Colonic mucosa (tissue), 4 donors: ENCODE measurements around the gene PKNOX1. TPM values are rescaled to one million over a fixed set of nuclear protein-coding genes. Genes with fewer than 3 reads are reported as not detected.
"Not testable (repeated sequence)": the region's sequence is repeated elsewhere in the genome, so short reads cannot be mapped to it uniquely, and the experiment has no call there.

ENCODE experiments used
- DNase-seq: peaks from one replicate; pipeline ENCODE4 v3.0.0-alpha.2; 2020
- H3K27ac ChIP-seq: fragments of 200-600 bp; one replicate; pipeline ENCODE4 v1.8.0; 2021
- H3K27me3 ChIP-seq: fragments of 200-600 bp; one replicate; pipeline ENCODE4 v1.8.0; 2021
- H3K36me3 ChIP-seq: fragments of 200-600 bp; one replicate; pipeline ENCODE4 v1.8.0; 2021
- H3K4me1 ChIP-seq: fragments of 200-600 bp; one replicate; pipeline ENCODE4 v1.8.0; 2021; ENCODE audit warnings: mild to moderate bottlenecking
- H3K4me3 ChIP-seq: fragments of 200-600 bp; one replicate; pipeline ENCODE4 v1.8.0; 2021
- H3K9ac ChIP-seq, 2 donors: one replicate each; pipeline ENCODE4 v1.7.0; 2013; ENCODE audit warnings: control low read depth in 2 of 2, low read depth in 2 of 2, low read length in 2 of 2
- H3K9me3 ChIP-seq: fragments of 200-600 bp; one replicate; pipeline ENCODE4 v1.8.0; 2021
- intact Hi-C: fragments of 100-400 bp; cut with DNase I; formaldehyde crosslinking; loops from one replicate; pipeline ENCODE4 v1.14.1; 2022
- total RNA-seq, 2 donors: library from RNA; stranded (reverse); fragmentation: NEBNext Ultra II Directional in 1 of 2; extraction: Animal tissue kit (Norgen Biotek cat#: 25700) in 1 of 2; gene quantifications; one replicate each; pipeline ENCODE4 v1.2.1, GENCODE V29; 2021
- TF ChIP-seq, protein P1 (sequence below): fragments of 200-600 bp; IDR thresholded peaks from one replicate; pipeline ENCODE4 v1.8.0; 2022; ENCODE audit warnings: antibody characterized with exemption, mild to moderate bottlenecking
- donor health status: healthy.
- donor health status: DM: no; HTN: no; CAD: no.
- donor health status: DM: no; HTN: no; CAD: no.

Gene PKNOX1
- total RNA-seq, 2 donors from 2014 or later = 15.4 to 16.6 TPM

DNA sequence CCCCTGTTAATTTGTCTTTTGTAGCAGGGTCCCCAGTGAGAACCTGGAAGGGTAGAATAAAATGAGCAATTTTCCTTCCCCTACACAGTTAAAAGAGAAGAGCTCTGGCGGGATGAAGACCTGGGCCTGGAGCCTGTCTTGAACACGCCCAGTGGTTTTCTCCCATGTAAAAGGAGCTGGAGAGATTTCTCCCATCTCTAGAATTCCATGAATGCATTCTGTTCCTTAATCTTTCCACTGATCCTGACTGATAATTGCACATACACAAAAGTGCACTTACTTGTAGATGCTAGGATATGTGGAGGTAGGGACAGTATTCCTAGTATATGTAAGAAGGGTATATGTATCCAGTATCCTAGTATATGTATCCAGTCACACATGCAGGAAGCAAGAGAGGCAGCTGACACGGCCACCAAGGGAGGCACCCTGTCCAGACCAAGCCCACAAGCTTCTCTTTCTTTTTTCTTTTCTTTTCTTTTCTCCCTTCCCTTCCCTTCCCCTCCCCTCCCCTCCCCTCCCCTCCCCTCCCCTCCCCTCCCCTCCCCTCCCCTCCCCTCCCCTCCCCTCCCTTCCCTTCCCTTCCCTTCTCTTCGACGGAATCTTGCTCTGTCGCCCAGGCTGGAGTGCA, 11.9 kb upstream of the PKNOX1 start:
- Histone ChIP-seq H3K9me3 (no peaks in the 10 kb centered on the region), H3K27ac (no peak overlapping the region), H3K27me3 (no peaks in the 10 kb centered on the region), H3K4me1 (no peaks in the 10 kb centered on the region), H3K36me3 (no peaks in the 10 kb centered on the region), H3K4me3 (no peak overlapping the region), H3K9ac (no peak overlapping the region)
- TF ChIP-seq, protein P1, sequence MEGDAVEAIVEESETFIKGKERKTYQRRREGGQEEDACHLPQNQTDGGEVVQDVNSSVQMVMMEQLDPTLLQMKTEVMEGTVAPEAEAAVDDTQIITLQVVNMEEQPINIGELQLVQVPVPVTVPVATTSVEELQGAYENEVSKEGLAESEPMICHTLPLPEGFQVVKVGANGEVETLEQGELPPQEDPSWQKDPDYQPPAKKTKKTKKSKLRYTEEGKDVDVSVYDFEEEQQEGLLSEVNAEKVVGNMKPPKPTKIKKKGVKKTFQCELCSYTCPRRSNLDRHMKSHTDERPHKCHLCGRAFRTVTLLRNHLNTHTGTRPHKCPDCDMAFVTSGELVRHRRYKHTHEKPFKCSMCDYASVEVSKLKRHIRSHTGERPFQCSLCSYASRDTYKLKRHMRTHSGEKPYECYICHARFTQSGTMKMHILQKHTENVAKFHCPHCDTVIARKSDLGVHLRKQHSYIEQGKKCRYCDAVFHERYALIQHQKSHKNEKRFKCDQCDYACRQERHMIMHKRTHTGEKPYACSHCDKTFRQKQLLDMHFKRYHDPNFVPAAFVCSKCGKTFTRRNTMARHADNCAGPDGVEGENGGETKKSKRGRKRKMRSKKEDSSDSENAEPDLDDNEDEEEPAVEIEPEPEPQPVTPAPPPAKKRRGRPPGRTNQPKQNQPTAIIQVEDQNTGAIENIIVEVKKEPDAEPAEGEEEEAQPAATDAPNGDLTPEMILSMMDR = no peak
- intact Hi-C loops = no loop called here
- DNase-seq = no peak

DNA sequence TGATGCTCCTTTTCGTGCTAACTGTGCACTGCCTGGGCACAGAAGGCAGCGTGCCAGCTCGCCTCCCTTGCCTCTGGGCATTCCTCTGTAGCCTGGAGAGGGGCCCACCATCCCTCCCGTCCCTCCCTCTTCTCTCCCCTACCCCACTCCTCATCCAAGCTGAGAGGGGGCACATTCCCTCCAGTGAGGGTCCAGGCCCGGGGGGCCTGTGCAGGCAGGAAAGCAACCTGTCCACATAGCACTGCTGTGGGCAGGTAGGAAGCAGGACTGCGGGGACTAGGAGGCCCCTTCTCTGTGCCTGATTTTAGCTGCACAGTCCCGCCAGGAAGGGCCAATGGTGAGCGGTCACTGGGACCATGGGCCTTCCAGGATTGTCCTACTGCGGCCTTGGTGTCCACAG, 10.3 kb upstream of the PKNOX1 start:
- Histone ChIP-seq H3K9me3 (no peaks in the 10 kb centered on the region), H3K27ac (no peak overlapping the region), H3K27me3 (no peaks in the 10 kb centered on the region), H3K4me1 (no peaks in the 10 kb centered on the region), H3K36me3 (no peaks in the 10 kb centered on the region), H3K9ac (no peak overlapping the region), H3K4me3 (no peak overlapping the region)
- no peak for DNase-seq
- TF ChIP-seq, protein P1 = no peak
- intact Hi-C loops = no loop called here

DNA sequence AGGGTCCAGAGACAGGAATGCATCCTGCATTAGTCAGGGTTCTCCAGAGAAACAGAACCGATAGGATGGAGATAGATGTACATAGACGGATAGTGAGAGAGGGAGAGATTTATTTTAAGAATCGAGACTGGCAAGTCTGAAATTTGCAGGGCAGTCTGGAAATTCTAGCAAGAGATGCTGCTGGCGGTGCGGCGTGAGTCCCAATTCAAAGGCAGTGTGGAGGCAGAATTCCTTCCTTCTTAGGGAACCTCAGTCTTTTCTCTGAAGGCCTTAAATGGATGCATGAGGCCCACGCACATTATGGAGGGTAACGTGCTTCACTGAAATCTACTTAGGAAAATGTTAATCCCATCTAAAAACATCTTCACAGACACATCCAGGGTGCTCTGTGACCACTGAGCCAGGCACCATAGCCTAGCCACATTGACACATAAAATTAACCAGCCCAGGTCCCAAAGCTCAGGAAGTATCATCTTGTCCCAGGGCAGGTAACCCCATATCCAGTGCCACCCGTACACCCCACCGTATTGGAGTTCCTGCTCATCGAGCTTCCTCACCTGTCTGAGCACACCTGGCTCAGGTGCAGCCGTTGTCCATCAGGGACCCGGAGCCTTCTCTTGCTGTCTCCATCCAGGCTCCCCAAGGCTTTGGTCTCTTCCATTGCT, 9.7 kb upstream of the PKNOX1 start:
- no peak overlapping the region for H3K27ac ChIP-seq
- intact Hi-C loops = no loop called here
- TF ChIP-seq, protein P1 = no peak
- H3K4me1 ChIP-seq = no peaks in the 10 kb centered on the region
- no peaks in the 10 kb centered on the region for H3K9me3 ChIP-seq
- H3K4me3 ChIP-seq = no peak overlapping the region
- H3K27me3 ChIP-seq = no peaks in the 10 kb centered on the region
- no peaks in the 10 kb centered on the region for H3K36me3 ChIP-seq
- no peak for DNase-seq
- no peak overlapping the region for H3K9ac ChIP-seq

DNA sequence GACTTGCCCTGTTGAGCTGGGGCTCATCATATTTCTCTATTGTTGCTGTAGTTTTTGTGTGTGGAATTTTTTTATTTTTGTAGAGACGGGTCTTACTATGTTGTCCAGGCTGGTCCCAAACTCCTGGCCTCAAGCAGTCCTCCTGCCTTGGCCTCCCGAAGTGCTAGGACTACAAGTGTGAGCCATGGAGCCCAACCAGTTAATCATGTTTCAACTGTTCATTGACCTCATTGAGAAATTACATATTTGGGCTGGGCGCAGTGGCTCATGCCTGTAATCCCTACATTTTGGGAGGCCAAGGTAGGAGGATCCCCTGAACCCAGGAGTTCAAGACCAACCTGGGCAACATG, 9.2 kb upstream of the PKNOX1 start:
- Histone ChIP-seq H3K9me3 (no peaks in the 10 kb centered on the region), H3K36me3 (no peaks in the 10 kb centered on the region), H3K9ac (no peak overlapping the region), H3K27me3 (no peaks in the 10 kb centered on the region), H3K27ac (no peak overlapping the region), H3K4me1 (no peaks in the 10 kb centered on the region), H3K4me3 (no peak overlapping the region)
- DNase-seq = no peak
- intact Hi-C loops = no loop called here
- TF ChIP-seq, protein P1 = no peak

DNA sequence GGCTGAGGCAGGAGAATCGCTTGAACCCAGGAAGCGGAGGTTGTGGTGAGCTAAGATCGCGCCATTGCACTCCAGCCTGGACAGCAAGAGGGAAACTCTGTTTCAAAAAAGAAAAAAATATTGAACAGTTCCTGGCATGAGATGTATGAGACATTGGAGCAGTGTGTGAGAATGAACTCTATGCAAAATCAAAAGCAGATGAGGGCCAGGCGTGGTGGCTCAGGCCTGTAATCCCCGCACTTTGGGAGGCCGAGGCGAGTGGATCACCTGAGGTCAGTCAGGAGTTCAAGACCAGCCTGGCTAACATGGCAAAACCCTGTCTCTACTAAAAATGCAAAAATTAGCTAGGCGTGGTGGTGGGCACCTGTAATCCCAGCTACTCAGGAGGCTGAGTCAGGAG, 6.7 kb upstream of the PKNOX1 start:
- H3K27ac ChIP-seq, intact Hi-C loops, H3K27me3 ChIP-seq, H3K4me1 ChIP-seq, H3K4me3 ChIP-seq, H3K9me3 ChIP-seq, H3K9ac ChIP-seq, DNase-seq, H3K36me3 ChIP-seq: not testable (repeated sequence)

DNA sequence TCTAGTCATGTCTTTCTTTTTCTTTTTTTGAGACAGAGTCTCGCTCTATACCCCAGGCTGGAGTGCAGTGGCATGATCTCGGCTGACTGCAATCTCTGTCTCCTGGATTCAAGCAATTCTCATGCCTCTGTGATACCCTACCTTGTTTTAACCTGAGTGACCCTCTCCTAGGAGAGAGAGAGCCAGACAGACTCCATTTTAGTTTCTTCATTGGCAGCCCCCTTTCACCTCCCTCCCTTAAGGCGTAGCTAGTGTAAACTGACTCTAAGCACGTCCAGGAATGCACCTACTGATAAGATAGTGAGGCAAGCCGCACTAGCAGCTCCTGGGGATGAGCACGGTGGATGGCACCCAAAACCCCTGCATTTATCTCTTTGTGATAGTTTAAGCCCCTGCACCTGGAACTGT, 5.2 kb upstream of the PKNOX1 start:
- no peaks in the 10 kb centered on the region for H3K27me3 ChIP-seq
- no peak overlapping the region for H3K9ac ChIP-seq
- TF ChIP-seq, protein P1 = no peak
- H3K27ac ChIP-seq = no peak overlapping the region
- no peaks in the 10 kb centered on the region for H3K9me3 ChIP-seq
- H3K36me3 ChIP-seq = no peaks in the 10 kb centered on the region
- no peak for DNase-seq
- intact Hi-C loops = no loop called here
- H3K4me1 ChIP-seq = peaks cover 4% of the 10 kb centered on the region
- no peak overlapping the region for H3K4me3 ChIP-seq
